ENCODE data around the gene ZBTB16.

The ZBTB16 gene

GRCh38 chr11:114232400-114233059 is 173.0 kb downstream of the ZBTB16 start:
- no peak for DNase-seq (ENCODE audit: extremely low read depth in 1 of 2, low read depth in 1 of 2)

GRCh38 chr11:114233755-114234154 is 174.2 kb downstream of the ZBTB16 start:
- no peak for DNase-seq (ENCODE audit: extremely low read depth in 1 of 2, low read depth in 1 of 2)

- no peak for DNase-seq (ENCODE audit: extremely low read depth in 1 of 2, low read depth in 1 of 2)
Observed at GRCh38 chr11:114236829-114237228, 177.3 kb downstream of the ZBTB16 start.

GRCh38 chr11:114237321-114238280 is 178.1 kb downstream of the ZBTB16 start:
- no peak for DNase-seq (ENCODE audit: extremely low read depth in 1 of 2, low read depth in 1 of 2)

GRCh38 chr11:114239753-114240161 is 180.2 kb downstream of the ZBTB16 start:
- no peak for DNase-seq (ENCODE audit: extremely low read depth in 1 of 2, low read depth in 1 of 2)

GRCh38 chr11:114242032-114242431 is 182.5 kb downstream of the ZBTB16 start:
- no peak for DNase-seq (ENCODE audit: extremely low read depth in 1 of 2, low read depth in 1 of 2)

- no peak for DNase-seq (ENCODE audit: extremely low read depth in 1 of 2, low read depth in 1 of 2)
Observed at GRCh38 chr11:114243461-114244372, 184.2 kb downstream of the ZBTB16 start.

- no peak for DNase-seq (ENCODE audit: extremely low read depth in 1 of 2, low read depth in 1 of 2)
Observed at GRCh38 chr11:114244726-114245394, 185.3 kb downstream of the ZBTB16 start.

GRCh38 chr11:114246321-114247069 is 187.0 kb downstream of the ZBTB16 start:
- no peak for DNase-seq (ENCODE audit: extremely low read depth in 1 of 2, low read depth in 1 of 2)

- DNase-seq (ENCODE audit: extremely low read depth in 1 of 2, low read depth in 1 of 2) = no peak
Observed at GRCh38 chr11:114247070-114247789, 187.7 kb downstream of the ZBTB16 start.

- DNase-seq (ENCODE audit: extremely low read depth in 1 of 2, low read depth in 1 of 2) = no peak
Observed at GRCh38 chr11:114250180-114250579, 190.7 kb downstream of the ZBTB16 start.

GRCh38 chr11:114250993-114251814 is 191.7 kb downstream of the ZBTB16 start:
- no peak for DNase-seq (ENCODE audit: extremely low read depth in 1 of 2, low read depth in 1 of 2)

GRCh38 chr11:114251815-114252337 is 192.4 kb downstream of the ZBTB16 start:
- no peak for DNase-seq (ENCODE audit: extremely low read depth in 1 of 2, low read depth in 1 of 2)

- no peak for DNase-seq (ENCODE audit: extremely low read depth in 1 of 2, low read depth in 1 of 2)
Observed at GRCh38 chr11:114252767-114253166, 193.3 kb downstream of the ZBTB16 start.

- DNase-seq (ENCODE audit: extremely low read depth in 1 of 2, low read depth in 1 of 2) = no peak
Observed at GRCh38 chr11:114253771-114254170, 194.3 kb downstream of the ZBTB16 start.

GRCh38 chr11:114254571-114255146 is 195.1 kb downstream of the ZBTB16 start:
- DNase-seq (ENCODE audit: extremely low read depth in 1 of 2, low read depth in 1 of 2) = no peak

- no peak for DNase-seq (ENCODE audit: extremely low read depth in 1 of 2, low read depth in 1 of 2)
Observed at GRCh38 chr11:114255289-114255688, 195.8 kb downstream of the ZBTB16 start.

Data from stimulated activated CD8-positive, alpha-beta memory T cell treated with anti-CD3 and anti-CD28 coated beads, Interleukin-7, amount 100 ng/mL, for 48 hours (primary cell).